ENCODE measurements around the gene NELFB. TPM values are rescaled to one million over a fixed set of nuclear protein-coding genes. Genes with fewer than 3 reads are reported as not detected.

The NELFB gene
- total RNA-seq, 1 experiment from 2014 or later, result 72.6 TPM

DNA sequence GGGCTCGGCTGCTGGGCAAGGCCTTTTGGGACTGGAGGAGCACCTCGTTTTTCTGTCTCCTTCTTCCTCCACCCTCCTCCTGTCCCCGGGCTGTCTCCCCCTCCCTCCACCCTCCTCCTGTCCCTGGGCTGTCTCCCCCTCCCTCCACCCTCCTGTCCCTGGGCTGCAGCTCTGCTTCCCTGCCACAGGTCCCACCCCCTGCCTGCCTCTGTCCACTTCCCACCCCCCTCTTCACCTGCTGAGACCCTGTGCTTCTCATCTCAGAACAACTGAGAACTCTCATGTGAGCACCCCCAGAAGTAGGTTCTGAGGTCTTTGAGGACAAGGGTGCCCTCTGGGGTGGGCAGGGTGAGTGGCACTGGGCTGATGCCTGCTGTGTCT lies 16.6 kb downstream of the NELFB start:
- intact Hi-C loops (cut with micrococcal nuclease; ENCODE audit: unreplicated experiment), result no loop called here
- TF ChIP-seq, protein P1, sequence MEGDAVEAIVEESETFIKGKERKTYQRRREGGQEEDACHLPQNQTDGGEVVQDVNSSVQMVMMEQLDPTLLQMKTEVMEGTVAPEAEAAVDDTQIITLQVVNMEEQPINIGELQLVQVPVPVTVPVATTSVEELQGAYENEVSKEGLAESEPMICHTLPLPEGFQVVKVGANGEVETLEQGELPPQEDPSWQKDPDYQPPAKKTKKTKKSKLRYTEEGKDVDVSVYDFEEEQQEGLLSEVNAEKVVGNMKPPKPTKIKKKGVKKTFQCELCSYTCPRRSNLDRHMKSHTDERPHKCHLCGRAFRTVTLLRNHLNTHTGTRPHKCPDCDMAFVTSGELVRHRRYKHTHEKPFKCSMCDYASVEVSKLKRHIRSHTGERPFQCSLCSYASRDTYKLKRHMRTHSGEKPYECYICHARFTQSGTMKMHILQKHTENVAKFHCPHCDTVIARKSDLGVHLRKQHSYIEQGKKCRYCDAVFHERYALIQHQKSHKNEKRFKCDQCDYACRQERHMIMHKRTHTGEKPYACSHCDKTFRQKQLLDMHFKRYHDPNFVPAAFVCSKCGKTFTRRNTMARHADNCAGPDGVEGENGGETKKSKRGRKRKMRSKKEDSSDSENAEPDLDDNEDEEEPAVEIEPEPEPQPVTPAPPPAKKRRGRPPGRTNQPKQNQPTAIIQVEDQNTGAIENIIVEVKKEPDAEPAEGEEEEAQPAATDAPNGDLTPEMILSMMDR (conservative IDR thresholded peaks at IDR 0.05; ENCODE audit: low read depth, low read length), result no peak
- TF ChIP-seq EZH2 (IDR thresholded peaks at IDR 0.05; ENCODE audit: borderline replicate concordance, low read depth, low read length, poor library complexity, severe bottlenecking), result no peak
- CTCF ChIA-PET, result no interaction called here
- POLR2A ChIA-PET (ENCODE audit: low non-redundant PET), result no interaction called here
- H3K9me3 ChIP-seq (ENCODE audit: low read depth, low read length, poor library complexity, severe bottlenecking), result no peaks in the 10 kb centered on the region
- BruUV-seq (replicated peaks), result no TSS peak
- H3K27me3 ChIP-seq (replicated peaks; ENCODE audit: insufficient read depth, low read depth, low read length, poor library complexity), result no peaks in the 10 kb centered on the region
- H3K36me3 ChIP-seq (ENCODE audit: insufficient read depth, low read length, poor library complexity, severe bottlenecking), result peaks cover 20% of the 10 kb centered on the region
- no peak for DNase-seq (ENCODE audit: low spot score)
- peaks cover 5% of the 10 kb centered on the region for H3K4me1 ChIP-seq (ENCODE audit: insufficient read depth, low read length, poor library complexity, severe bottlenecking)
- no peak overlapping the region for H3K27ac ChIP-seq (ENCODE audit: low read depth, low read length, poor library complexity, severe bottlenecking)
- H3K4me3 ChIP-seq (ENCODE audit: low read depth, low read length, poor library complexity, severe bottlenecking), result no peak overlapping the region

DNA sequence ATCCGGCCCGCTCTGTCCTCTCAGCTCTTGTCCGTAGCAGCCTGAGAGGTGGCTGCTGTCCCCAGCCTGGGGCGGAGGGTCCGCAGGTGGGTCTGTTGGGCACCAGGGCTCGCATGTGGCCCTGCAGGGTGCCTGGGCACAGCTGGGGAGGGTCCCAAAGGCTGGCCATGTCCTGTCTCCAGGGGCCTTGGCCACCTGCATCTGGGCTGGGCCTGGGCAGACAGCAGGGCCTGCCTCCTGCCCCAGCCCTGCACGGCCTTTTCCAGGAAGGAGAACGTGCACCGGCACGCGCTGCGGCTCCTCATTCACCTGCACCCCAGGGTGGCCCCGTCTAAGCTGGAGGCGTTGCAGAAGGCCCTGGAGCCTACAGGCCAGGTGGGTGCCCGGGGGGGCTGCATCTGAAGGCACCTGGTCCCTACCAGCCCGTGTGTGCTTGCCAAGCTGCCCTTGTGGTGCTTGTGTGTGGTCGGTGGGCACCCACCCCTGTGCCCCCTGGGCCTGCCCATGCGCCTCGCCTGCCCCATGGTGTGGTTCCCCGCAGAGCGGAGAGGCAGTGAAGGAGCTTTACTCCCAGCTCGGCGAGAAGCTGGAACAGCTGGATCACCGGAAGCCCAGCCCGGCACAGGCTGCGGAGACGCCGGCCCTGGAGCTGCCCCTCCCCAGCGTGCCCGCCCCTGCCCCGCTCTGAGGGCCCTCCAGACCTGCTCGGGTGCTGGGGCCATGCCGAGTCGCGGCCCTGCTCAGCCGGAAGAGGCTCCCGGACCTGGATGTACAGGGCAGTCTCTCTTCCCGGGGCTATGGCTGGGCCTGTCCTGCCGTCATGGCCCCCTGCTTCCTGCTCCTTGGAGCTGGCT lies 17.3 kb downstream of the NELFB start:
- H3K4me3 ChIP-seq (ENCODE audit: low read depth, low read length, poor library complexity, severe bottlenecking), result no peak overlapping the region
- TF ChIP-seq, protein P1 (conservative IDR thresholded peaks at IDR 0.05; ENCODE audit: low read depth, low read length), result no peak
- TF ChIP-seq EZH2 (IDR thresholded peaks at IDR 0.05; ENCODE audit: borderline replicate concordance, low read depth, low read length, poor library complexity, severe bottlenecking), result no peak
- H3K27ac ChIP-seq (ENCODE audit: low read depth, low read length, poor library complexity, severe bottlenecking), result no peak overlapping the region
- POLR2A ChIA-PET (ENCODE audit: low non-redundant PET), result no interaction called here
- H3K4me1 ChIP-seq (ENCODE audit: insufficient read depth, low read length, poor library complexity, severe bottlenecking), result peaks cover 13% of the 10 kb centered on the region
- no peaks in the 10 kb centered on the region for H3K9me3 ChIP-seq (ENCODE audit: low read depth, low read length, poor library complexity, severe bottlenecking)
- no peaks in the 10 kb centered on the region for H3K27me3 ChIP-seq (replicated peaks; ENCODE audit: insufficient read depth, low read depth, low read length, poor library complexity)
- no peak for DNase-seq (ENCODE audit: low spot score)
- CTCF ChIA-PET, result no interaction called here
- H3K36me3 ChIP-seq (ENCODE audit: insufficient read depth, low read length, poor library complexity, severe bottlenecking), result peaks cover 16% of the 10 kb centered on the region
- BruUV-seq (replicated peaks), result no TSS peak
- intact Hi-C loops (cut with micrococcal nuclease; ENCODE audit: unreplicated experiment), result no loop called here

DNA sequence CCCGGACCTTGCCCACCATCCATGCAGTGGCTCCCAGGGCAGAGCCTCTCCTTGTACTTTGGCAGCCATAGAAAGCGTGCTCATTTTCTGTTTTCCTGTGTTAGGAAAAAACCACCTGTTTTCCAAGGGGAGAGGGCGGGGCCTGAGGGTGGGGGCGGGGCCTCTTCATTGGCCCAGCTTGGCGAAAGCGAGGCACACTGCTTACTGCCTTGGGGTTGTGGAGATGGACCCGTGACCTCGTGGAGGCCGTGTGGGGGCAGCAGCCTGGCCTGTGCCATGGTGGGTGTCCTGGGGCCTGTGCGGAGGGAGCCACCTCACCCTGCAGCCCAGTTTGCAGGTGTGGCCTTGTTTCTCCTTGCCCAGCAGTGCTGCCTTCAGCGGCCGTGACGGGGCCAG lies 18.0 kb downstream of the NELFB start:
- no peaks in the 10 kb centered on the region for H3K9me3 ChIP-seq (ENCODE audit: low read depth, low read length, poor library complexity, severe bottlenecking)
- H3K4me1 ChIP-seq (ENCODE audit: insufficient read depth, low read length, poor library complexity, severe bottlenecking), result peaks cover 14% of the 10 kb centered on the region
- TSS peak; percentile 31 for BruUV-seq (replicated peaks)
- peaks cover 12% of the 10 kb centered on the region for H3K36me3 ChIP-seq (ENCODE audit: insufficient read depth, low read length, poor library complexity, severe bottlenecking)
- intact Hi-C loops (cut with micrococcal nuclease; ENCODE audit: unreplicated experiment), result no loop called here
- H3K27me3 ChIP-seq (replicated peaks; ENCODE audit: insufficient read depth, low read depth, low read length, poor library complexity), result no peaks in the 10 kb centered on the region
- DNase-seq (ENCODE audit: low spot score), result no peak
- ChIA-PET POLR2A (ENCODE audit: low non-redundant PET) (no interaction called here), CTCF (interaction anchor here (0.6 kb wide), 1 partner anchor 382 kb away, joined by 3 read pairs; no protein-coding TSS in a partner anchor)
- no peak overlapping the region for H3K4me3 ChIP-seq (ENCODE audit: low read depth, low read length, poor library complexity, severe bottlenecking)
- H3K27ac ChIP-seq (ENCODE audit: low read depth, low read length, poor library complexity, severe bottlenecking), result no peak overlapping the region
- TF ChIP-seq, protein P1 (conservative IDR thresholded peaks at IDR 0.05; ENCODE audit: low read depth, low read length), result no peak
- TF ChIP-seq EZH2 (IDR thresholded peaks at IDR 0.05; ENCODE audit: borderline replicate concordance, low read depth, low read length, poor library complexity, severe bottlenecking), result no peak
